Fibroblast of skin of back (primary cell): ENCODE measurements around the gene AK2.
A peak's percentile ranks its signal among the peaks of the same experiment; 100 is the strongest.
"Not testable (repeated sequence)": the region's sequence is repeated elsewhere in the genome, so short reads cannot be mapped to it uniquely, and the experiment has no call there.

Source experiments
- DNase-seq: peaks from one replicate; pipeline ENCODE4 v3.0.0-alpha.2; 2013

AK2 gene

DNA sequence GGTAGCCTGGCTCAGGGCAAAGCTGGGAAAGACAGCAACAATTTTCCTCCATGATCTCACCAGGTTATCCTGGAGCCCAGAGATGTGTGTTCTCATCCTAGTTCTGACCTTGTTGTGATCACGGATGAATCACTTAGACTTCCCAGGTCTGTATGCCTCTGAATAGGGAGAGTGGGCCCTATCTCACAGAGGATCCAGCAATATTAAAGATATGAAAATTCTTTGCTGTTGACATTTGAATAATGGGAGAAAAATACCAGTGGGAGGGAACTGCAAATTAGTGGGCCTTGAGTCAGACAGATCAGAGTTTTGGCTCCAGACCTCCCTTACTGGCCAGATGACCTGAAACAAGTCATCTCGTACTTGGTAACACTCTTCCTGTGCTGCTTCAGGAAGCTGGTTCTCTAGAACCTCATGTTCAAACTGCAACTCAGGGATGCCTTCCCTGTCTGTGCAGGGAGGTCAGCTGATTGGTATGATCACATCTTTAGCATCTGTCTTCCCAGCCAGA, 39.2 kb downstream of the AK2 start:
- peak; percentile 80 for DNase-seq

DNA sequence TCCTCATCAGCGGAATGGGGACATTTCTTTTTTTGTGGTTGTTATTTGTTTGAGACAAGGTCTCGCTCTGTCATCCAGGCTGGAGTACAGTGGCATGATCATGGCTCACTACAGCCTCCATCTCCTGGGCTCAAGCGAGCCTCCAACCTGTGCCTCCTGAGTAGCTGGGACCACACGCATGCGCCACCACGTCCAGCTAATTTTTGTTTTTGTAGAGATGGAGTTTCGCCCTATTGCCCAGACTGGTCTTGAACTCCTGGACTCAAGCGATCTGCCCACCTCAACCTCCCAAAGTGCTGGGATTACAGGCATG, 43.4 kb downstream of the AK2 start:
- DNase-seq, result not testable (repeated sequence)

DNA sequence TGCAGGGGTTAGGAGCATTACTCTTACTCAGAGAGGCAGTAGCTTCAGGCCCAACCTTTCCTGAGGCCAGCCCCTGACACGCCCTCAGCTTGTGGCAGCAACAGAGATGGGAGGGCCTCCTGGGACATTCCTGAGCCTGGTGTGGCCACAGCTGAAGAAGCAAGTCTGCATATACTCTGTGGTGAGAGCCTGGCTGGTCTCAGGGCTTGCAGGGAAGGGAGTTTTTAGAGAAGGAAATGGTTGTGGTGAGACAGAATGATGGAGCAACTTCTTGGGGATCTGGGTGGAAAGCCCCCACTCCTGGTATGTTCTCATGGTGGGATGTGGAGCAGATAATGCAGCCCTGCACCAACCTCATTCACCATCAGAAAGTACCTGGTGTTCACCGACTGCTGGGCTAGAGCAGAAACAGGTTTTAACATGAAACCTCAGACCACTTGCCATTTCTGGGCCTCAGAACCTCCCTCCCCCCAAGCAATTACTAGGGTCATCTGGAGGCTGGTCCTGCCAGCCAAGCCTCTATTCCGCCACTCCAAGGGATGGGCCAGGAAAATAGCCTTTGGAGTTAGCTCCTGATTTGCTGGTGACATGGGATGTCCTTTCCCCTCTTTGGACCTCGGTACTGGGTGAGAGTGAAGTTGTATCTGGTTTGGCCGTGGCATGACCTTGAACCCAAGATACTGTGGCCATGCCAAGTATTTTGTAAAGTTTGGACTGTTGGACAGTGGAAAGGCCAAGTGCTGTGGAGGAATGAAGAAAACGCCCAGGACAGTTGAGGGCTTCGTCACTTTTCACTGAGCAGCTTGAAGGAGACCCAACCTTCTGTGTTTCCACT, 44.0 kb downstream of the AK2 start:
- peak; percentile 97 for DNase-seq

DNA sequence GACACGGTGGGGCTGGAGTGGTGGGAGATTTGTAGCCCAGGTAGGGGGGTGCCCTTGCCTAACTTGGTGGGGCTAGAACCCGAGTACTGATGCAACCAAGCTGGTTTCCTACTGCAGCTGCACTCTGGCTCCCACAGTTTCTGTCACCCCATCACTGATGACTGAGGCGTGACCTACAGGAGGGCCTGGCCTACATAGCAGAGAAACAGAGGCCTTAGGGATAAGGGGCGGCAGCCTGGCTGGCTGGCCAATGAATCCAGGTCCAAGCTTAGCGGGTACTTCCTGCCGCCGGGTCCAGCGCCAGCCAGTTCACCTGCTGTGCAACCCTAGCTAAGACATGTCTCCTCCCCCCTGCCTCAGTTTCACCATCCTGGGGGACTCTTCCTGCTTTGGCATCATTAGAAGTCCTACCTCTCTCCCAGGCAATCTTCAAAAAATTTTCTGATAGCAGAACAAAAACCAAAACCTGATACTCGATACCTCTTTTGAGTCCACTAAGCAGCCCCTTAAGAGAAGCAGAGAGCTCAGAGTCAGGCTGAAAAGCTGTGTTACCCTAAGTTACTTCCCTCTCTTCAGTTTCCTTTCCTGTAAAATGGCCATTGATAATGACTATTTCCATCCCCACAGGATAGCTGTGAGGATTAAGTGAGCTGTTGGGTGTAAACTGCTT, 44.7 kb downstream of the AK2 start:
- DNase-seq, result no peak

DNA sequence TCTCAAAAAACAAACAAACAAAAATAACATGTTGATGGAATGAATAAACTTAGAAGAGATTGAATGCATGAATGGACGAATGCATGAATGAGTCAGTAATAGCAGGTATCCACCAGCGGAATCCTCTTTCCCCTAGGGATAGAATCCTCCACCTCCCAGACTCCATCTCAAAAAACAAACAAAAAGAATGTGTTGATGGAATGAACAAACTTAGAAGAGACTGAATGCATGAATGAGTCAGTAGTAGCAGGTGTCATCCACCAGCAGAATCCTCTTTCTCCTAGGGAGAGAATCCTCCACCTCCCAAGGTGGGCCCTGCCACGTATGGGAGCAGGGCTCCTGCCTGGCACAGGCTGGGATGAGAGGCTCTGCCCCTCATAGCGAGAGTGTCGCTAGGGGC, 45.3 kb downstream of the AK2 start:
- no peak for DNase-seq

DNA sequence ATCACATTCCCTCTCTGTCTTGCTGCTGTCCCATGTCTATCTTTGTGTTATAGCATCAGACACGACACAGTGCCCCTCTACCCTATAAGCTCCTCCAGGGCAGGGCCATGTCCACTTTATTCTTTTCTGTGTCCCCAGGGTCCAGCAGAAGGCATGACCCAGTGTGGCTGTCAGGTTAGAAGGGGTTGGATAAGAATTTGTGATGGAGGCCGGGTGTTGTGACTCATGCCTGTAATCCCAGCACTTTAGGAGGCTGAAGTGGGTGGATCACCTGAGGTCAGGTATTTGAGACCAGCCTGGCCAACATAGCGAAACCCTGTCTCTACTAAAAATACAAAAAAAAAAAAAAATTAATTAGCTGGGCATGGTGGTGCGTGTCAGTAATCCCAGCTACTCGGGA, 45.8 kb downstream of the AK2 start:
- DNase-seq, result no peak

DNA sequence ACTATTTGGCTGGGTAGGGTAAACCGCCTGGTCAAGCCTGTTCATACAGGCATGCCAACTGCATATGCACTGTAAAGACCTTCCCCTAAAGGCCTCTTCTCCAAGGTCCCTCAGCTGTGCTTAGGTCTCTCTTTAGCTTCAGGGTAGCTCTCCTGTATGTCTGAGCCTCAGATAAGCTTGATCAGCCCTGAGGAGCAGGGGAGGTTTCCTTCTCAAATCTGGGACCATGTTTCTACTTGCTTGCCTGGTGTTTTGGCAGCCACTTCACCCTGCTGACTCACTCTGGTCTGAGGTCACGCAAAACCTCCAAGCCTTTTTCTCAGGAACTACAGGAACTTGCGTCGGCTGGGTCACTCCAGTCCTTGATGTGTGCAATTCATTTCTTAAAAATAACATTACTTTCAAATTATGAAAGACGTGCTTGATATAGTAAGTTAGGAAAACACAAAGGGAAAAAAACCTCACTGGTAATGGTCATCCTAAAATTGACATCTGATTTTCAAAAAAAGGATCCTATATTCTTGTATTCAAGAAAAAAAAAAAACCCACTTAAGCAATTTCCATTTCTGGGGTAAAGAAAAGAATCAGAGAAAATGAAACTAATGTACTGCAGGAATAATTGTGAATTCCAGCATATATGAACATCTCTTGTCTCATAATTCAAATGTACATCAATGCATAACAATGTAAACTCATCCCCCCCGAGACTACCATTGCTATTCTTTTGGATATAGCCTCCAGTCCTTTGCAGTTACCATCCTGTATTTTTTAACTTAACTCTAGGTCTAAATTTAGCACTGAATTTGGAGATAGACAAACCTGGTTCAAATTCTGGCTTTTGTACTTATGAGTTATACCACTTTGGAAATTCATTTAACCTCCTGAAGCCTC, 47.3 kb downstream of the AK2 start:
- peak; percentile 94 for DNase-seq

DNA sequence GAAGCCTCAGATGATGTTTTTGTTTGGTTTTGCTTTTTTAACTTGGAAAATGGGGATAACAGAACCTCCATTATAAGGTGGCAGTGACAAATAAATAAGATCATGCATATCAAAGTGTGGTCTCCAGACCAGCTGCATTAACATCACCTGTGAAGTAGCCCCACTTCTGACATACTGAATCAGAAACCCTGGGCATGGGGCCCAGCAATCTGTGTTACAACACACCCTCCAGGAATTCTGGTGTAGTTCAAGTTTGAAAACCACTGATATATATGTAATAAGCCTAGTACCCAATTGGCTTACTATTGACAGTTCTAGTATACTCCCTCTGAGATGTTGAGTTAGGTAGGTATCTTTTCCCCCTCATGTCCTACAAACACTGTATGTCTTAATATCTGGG, 48.0 kb downstream of the AK2 start:
- DNase-seq, result peak; percentile 43

DNA sequence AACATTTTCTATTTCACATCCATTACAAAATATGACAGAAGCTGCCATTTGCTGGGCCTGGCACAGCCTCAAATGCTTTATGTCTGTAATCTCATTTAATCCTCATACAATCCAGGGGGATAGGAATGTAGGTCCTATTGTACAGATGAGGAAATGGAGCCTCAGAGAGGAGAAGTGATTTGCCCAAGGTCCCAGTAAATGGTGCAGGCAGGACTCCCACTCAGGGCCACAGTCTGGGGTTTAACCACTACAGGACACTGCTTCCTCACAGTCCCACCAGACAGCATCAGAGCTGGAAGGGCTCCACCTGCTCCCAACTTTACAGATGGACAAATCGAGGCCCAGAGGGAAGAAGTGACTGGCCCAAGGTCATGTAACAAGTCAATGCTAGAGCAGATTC, 51.5 kb downstream of the AK2 start:
- no peak for DNase-seq

DNA sequence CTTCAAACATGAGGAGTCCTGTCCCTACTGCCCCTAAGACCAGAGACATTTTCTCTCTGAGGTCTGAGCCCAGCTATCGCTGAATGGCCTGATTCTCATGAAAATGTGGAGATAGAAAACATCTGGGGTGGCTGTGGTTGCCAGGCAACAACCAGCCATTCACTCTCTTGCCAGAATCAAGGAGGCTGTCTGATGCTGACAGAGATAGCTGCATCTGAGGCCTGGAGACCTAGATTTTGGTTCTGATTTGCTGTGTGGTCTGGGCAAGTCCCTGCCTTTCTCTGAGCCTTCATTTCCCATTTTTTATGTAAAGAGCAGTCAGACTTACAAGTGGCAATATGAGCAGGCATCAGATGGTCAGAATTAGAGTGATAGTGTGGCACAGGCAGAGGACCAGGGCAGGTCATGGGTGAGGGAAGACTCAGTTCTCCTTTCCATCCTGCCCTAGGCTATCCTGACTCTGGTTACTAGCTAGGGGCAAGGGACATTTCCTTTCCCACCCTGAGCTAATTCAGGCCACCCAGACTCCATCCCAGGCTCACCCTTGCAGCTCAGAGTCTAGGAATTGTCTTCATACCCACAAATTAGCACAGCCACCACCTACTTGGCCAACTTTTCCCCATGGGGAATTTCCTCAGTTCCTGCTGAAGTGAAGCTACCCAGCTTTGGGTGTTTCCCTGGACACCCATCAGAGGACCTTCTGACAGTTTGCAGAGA, 52.1 kb downstream of the AK2 start:
- DNase-seq, result peak; percentile 31

DNA sequence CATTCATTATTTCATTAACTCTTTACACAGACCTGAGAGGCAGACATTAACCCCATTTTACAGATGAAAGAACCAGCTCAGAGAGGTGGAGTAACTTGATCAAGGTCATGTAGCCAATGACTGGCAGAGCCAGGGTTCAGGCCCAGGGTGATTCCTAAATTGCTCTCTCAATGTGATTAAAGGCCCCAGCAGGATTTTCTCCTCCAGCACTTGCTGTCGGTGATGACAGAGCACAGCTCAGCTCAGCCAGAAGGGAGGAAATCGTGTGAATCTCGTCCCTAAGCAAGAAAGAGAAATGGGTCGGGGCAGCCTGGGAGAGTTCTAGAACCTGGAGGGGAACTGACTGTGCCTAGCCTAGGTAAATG, 52.6 kb downstream of the AK2 start:
- DNase-seq, result no peak

DNA sequence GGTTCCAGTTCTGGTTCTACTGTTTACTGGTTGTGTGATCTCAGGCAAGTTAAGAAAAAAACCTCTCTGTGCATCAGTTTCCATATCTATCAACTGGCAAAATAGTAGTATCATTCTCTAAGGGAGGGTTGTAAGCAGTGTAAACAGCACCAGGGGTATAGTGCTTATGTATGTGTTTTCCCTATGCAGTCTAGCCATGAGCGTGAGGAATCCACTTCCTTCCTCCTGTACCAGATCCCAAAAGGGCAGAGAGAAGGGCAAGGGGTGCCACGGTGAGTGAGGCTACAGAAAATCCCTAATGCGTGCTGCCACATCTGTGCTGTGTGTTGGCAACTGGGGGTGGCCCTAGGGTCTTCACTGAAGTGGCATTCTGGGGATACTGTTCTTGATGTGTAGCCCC, 53.7 kb downstream of the AK2 start:
- DNase-seq, result no peak

DNA sequence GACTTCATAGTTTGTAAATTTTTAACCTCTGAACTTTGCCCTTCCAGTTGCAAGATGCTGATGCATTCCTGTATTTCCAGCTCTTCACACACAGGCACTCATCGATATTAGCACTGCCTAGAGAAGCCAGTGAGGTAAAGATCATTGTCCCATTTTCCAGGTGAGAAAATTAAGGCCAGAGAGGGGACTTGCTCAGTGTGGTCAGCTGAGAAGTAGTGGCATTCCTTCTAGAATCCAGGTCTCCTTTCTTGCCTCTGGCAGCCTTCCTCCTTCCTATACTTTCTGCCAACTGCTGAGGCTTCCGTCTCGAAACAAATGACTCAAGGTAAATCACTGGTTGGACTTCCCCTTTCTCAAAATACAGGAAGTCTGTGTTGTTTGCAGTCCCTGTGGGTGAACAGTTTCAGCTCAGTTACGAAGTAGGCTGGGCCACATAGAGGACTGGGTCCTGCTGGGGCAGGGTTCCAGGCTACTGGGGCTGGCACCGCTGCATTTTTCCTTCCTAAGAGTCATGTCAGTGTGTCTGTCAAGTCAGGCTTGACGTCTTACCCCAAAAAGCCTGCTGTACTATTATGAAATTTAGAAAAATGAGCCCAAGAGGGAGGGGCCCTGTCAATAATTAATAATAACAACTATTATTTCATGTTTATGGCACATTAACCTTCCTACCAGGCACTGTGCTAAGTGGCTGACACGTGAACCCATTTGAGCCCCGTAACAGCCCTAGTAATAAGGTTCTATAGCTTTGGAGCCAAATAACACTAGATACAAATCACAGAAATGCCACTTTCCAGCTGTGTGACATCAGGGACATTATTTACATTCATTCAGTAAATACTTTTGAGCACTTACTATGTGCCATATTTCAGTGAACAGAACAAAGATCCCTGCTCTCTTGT, 55.4 kb downstream of the AK2 start:
- DNase-seq, result peak; percentile 83

DNA sequence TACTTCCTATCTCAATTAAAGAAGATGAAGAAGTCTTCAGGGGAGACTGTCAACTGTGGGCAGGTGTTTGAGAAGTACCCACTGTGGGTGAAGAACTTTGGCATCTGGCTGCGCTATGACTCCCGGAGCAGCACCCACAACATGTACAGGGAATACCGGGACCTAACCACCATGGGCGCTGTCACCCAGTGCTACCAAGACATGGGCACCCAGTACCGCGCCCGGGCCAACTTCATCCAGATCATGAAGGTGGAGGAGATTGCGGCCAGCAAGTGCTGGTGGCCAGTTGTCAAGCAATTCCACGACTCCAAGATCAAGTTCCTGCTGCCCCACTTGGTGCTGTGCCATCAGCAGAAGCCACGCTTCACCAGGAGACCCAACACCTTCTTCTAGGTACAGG, 56.6 kb downstream of the AK2 start:
- no peak for DNase-seq

DNA sequence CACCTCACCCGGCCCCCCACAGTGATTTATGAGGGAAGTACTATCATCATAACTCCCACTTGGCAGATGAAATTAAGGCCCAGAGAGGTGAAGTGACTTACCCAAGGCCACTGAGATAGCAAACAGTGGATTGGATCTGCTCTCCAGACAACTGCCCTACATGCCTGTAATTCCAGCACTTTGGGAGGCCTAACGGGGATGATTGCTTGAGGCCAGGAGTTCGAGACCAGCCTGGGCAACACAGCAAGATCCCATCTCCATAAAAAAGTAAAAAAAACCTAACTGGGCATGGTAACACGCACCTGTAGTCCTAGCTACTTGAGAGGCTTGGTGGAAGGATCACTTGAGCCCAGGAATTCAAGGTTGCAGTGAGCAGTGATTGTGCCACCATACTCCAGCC, 57.8 kb downstream of the AK2 start:
- DNase-seq, result no peak

DNA sequence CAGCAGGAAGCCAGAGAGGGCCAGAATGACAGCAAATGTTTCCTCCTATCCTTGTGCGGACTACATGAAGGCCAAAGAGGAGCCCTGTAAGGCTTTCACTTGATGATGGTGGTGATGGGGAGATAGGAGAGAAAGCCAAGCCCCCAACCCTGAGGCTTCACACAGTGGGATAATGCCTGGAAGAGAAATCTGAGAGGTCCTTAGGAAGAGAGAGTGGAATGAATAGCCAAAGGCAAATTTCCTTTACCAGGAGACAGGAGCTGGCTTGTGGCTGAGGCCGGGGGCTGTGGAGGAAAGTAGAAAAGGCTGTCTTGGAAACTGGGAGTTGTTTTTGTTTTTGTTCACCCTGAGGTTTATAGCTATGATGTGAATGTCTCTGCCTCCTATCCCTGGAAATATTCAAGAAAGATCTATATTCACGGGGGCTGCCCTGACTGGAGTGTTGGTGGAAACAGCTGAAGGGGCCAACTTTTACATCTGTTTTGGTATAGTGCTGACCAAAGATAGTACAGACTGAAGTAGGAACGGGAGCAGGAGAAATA, 59.1 kb downstream of the AK2 start:
- no peak for DNase-seq

DNA sequence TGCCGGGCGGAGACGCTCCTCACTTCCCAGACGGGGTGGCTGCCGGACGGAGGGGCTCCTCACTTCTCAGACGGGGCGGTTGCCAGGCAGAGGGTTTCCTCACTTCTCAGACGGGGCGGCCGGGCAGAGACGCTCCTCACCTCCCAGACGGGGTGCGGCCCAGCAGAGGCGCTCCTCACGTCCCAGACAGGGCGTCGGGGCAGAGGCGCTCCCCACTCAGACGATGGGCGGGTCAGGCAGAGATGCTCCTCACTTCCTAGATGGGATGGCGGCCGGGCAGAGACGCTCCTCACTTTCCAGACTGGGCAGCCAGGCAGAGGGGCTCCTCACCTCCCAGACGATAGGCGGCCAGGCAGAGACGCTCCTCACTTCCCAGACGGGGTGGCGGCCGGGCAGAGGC, 61.6 kb downstream of the AK2 start:
- not testable (repeated sequence) for DNase-seq

DNA sequence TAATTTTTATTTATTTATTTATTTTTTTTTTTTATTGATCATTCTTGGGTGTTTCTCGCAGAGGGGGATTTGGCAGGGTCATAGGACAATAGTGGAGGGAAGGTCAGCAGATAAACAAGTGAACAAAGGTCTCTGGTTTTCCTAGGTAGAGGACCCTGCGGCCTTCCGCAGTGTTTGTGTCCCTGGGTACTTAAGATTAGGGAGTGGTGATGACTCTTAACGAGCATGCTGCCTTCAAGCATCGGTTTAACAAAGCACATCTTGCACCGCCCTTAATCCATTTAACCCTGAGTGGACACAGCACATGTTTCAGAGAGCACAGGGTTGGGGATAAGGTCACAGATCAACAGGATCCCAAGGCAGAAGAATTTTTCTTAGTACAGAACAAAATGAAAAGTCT, 63.2 kb downstream of the AK2 start:
- DNase-seq, result not testable (repeated sequence)

DNA sequence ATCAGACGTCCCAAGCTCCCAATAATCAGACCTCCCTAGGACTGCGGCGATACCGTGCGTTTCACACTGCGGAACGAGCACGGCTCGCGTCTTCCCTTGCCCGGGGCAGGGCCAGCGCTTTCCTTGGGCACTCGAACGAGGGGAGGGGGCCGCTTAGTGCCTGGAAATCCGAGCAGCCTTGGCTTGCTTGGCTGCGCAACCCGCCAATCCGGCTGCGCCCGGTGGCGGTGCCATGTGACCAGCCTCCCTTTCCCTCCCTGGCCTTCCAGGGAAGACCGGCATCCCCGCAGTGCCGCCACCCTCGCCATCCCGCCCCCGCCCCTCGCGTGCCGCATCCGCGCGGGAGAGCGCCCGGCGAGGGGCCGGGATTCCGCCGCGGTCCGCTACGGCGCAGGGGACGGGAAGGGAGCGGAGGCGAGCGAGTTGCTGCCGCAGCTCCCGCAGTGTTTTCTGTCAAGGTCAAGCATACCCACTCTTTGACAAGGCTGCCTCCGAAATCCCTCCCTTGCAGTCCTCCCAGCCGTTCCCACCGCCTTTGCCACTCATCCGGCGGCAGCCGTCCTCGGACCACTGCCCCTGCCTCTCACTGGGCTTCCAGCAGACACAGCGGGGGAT, 63.8 kb downstream of the AK2 start:
- DNase-seq, result peak; percentile 47

DNA sequence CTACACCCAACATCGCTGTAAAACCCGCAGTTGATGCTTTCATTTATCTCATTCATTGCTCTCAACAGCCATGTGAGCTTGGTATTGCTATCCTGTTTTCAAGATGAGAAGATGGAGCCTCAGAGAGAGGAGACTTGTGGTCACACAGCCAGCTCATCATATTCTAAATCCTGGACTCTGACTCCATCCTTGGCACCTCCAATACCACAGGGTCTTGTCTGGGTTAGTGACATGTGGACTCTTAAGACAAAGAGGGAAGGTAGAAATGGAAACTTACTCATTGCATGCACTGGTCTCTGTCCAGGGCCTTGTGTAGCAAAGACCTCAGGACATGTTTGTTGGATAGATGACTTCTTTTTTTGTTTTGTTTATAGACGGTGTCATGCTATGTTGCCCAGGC, 65.1 kb downstream of the AK2 start:
- DNase-seq, result no peak

DNA sequence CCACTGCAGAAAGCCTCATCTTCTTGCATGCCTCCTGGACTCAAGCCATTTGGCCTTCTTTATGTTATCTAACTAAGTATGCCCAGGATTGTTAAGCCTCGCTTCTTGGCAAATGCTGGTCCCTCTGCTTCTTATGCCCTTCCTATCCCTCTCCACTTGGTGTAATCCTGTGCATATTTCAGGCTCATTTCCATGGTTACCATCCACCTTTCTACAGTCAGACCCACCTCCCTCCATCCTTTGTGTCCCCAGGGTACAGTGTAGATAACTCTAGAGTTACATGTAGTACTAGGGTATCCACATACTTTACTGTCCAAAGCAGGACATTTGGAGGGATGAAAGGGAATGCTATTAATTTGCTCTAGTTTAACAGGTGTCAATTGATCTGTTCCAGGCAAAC, 65.5 kb downstream of the AK2 start:
- no peak for DNase-seq
